B cell (primary cell): Measurements from ENCODE around the gene FAM53B.

Experiments
- EZH2 ChIP-seq: IDR thresholded peaks from 2 replicates; pipeline ENCODE4 v1.6.1; 2012; ENCODE audit warnings: borderline replicate concordance, low read depth, mild to moderate bottlenecking, moderate library complexity, low read length; ENCODE audit not compliant: insufficient read depth, poor library complexity, severe bottlenecking
- TF ChIP-seq, protein P1 (sequence below): fragments of 200-600 bp; IDR thresholded peaks from one replicate; pipeline ENCODE4 v1.8.0; 2022; ENCODE audit warnings: antibody characterized with exemption, mild to moderate bottlenecking

DNA sequence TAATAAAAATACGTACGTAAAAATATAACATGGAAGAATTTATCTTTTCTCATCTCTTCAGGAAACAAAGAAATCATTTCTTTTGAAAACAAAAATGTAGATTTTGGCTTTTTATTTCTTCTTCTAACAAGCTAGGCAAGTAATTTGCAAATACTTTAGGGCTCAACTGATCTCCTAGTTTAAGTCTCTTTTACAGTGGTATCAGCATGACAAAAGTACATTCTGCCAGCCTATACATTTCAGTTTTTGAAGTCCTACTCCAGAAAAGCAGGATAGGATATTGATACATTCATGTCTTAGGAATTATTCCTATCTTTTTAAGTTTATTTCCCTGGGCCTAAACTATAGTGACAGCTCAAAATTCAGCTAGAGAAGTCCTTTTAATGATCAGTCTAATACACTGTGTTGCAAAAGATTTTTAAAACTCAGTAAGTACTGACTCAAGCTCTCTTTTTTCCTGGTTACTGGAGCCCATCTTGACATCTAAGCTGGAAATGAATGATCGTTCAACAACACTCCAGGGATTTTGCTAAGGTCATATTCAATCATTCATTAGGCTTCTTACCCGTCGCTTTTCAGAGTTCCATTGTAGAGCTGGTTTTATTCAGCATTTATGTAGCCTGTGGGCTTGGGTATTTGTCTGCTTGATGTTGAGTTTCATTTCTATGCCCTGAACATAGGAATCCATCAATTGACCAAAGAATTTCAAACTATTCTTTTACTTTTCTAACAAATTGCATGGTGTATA, 12.2 kb upstream of the FAM53B start:
- TF ChIP-seq, protein P1, sequence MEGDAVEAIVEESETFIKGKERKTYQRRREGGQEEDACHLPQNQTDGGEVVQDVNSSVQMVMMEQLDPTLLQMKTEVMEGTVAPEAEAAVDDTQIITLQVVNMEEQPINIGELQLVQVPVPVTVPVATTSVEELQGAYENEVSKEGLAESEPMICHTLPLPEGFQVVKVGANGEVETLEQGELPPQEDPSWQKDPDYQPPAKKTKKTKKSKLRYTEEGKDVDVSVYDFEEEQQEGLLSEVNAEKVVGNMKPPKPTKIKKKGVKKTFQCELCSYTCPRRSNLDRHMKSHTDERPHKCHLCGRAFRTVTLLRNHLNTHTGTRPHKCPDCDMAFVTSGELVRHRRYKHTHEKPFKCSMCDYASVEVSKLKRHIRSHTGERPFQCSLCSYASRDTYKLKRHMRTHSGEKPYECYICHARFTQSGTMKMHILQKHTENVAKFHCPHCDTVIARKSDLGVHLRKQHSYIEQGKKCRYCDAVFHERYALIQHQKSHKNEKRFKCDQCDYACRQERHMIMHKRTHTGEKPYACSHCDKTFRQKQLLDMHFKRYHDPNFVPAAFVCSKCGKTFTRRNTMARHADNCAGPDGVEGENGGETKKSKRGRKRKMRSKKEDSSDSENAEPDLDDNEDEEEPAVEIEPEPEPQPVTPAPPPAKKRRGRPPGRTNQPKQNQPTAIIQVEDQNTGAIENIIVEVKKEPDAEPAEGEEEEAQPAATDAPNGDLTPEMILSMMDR: no peak
- TF ChIP-seq EZH2: no peak
